Hematopoietic multipotent progenitor cell treated with erythropoietin and hydrocortisone succinate and interleukin-3 and kit ligand, for 4 days (in vitro differentiated cells): ENCODE results near the gene RTTN.

Experiments used
- DNase-seq: peaks from one replicate; pipeline ENCODE4 v3.0.0-alpha.2; 2015

RTTN gene

DNA sequence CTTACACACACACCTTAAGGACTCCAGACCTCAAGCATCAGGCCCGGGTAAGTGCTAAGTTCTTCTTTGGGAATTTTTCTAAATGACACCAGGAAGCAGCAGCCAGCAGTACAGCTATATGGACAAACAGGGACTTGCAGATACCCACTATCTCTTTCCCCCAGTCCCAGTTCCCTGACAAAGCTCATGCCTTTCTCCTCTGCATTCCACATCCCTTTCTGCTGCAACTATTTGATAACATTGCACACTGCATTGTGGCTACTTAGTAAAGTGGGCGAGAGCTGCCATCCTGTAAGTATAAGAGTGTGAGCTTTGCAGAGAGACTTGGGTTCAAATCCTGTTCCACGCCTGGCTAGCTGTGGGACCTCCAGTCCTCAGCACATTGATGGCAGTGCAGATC lies 243.8 kb downstream of the RTTN start:
- DNase-seq: peak; percentile 69

DNA sequence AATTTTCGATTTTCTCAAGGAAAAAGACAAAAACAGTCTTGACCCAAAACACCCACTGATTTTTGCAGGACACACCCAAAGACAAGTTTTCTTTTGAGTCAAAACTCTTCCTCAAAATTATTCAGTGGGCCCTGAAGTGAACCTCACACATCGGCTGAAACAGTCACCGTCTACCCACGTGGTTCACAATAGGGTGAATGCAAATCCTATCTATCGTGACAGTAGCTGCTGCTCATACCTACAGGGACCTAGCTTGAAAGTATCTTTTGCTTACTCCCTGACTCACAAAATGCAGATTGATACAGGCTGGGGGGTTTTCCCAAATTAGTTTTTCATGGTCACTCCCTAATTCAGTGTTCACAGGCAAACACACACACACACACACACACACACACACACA lies 247.1 kb downstream of the RTTN start:
- DNase-seq: no peak

DNA sequence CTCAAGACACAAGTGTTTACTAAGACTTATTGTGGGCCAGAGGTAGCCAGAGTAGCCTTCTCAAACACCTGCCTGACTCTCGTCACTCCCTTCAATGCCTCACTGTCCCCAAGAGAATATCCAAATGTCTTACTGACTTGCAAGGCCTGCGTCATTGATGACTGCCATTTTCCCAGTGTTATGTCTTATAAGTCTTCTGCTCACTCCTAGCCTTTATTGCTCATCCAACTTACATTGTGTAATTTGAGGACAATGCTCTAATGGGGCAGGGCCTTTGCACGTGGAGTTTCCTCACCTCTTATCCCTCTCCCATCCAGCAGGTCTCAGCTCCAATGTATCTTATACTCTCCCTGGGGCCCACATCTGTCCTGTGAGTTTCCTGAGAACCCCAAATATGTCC lies 247.7 kb downstream of the RTTN start:
- no peak for DNase-seq

DNA sequence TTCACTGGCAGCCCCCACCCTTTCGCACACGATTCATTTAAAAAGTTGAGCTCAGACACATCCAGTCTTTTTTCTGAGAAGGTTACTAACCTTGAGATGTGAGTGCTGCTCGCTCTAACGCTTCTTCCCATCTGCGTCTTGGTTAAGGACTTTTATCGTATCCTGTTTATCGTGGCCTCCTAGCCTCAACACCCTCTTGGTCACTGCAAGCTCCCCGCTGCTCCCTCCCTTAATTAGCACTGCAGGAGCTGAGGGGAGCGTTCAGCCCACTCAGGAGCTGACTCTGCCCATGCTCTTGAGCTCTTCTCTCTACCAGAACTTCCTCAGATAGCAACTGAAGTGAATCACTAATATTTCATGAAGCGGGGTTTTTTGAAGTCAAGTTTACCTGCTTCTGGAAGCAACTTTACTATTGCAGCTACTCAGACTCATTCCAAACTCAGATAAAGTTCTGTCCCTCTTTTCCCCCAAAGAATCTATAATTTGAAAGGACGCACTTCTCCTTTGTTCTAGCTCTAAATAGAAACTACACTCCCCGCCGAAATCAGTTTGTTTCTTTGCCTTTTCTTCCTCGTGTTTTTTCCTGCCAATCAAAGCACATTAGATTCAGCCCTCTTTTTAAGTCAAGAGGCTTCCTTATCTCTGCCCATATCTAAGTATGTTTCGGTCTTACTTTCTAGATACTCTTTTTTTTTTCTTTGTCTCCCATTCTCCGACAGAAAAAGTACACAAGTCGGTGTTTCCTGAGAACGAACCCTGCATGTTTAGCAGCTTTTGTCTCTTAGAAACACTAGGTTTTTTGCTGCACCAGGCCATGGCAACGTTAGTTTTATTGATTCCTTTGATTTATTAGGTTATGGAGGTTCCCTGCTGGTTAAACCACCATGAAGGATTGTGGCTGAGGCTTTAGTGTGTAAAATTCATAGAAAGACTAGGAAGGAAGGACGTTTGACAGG lies 248.5 kb downstream of the RTTN start:
- no peak for DNase-seq

DNA sequence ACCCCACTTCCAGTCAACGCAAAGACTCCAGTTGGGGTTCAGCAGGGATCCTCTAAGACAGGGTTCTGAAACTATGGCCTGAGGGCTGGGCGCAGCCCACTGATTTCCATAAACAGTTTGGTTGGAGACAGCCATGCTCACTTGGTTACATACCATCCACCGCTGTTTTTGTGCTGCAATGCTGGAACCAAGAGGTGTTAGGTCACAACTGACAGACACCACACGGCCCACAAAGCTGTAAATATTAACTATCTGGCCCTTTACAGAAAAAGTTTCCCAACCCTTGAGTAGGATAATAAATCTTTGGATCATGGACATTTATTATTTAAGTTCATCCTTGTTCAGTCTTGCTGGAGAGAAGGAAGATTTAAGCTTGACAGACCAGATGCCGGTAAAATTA lies 249.4 kb downstream of the RTTN start:
- no peak for DNase-seq

DNA sequence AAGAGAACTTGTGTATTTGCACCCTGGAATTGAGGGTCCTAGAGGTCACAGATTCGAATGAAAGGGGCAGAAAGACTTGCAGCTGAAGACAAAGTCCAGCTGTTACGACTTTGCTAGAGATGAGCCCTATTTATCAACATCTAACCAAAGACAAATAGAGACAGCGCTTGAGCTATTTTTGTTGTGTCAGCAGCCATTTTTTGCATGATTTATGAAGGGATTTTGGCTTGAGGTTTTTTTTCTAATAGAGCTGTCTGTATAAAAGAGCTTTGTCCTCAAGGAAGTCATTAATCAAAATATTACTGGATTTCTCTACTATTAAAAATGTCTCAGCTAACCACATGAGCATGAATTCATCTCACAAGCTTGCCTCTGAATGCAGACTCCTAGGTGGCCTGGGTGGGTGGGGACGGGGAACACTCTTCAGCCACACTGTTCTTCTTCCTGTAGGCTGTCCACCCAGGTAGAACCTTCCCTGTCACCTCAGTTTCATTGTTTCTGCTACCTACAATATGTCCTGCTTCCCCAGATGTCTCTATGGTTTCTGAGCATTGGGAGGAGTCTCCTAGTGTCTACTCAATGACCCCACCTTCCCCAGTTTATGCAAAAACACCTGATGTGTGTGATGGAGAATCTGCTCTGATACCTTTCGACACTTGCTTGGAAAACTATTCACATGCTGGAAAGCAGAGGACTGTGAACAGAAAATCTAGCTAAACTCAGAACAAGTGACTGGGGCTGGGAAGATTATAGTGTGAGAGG lies 250.6 kb downstream of the RTTN start:
- no peak for DNase-seq

DNA sequence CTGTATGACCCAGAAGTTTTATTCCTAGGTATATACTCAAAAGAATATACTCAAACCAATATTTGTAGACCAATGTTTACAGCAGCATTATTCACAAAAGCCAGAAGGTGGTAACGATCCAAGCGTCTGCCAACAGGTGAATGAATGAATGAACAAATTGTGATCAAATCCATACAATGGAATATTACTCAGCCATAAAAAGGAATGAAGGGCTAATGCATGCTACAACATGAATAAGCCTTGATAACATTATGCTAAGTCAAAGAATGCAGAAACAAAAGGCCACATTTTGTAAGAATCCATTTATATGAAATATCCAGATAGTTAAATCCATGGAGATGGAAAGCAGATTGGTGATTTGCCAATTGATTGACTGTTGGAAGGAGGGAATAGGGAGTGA lies 252.3 kb downstream of the RTTN start:
- DNase-seq: no peak
